Esophagus muscularis mucosa (tissue), 4 donors: ENCODE measurements around the gene TOMM20L. TPM values are rescaled to one million over a fixed set of nuclear protein-coding genes. Genes with fewer than 3 reads are reported as not detected.

Experiments
- DNase-seq: peaks from one replicate; pipeline ENCODE4 v3.0.0-alpha.2; 2017; ENCODE audit errors: extremely low spot score
- H3K27ac ChIP-seq, 4 donors: fragments of 200-600 bp; sonication (generic); replicated peaks in 1 of 4; 1 replicate in 3 of 4; 2 replicates in 1 of 4; pipeline ENCODE4 v1.5.1; 2016 to 2019; ENCODE audit warnings: mild to moderate bottlenecking in 1 of 4
- H3K27me3 ChIP-seq, 4 donors: fragments of 200-600 bp; sonication (generic); one replicate each; pipeline versions ENCODE4 v1.5.1 to v1.6.0; 2016 to 2019
- H3K36me3 ChIP-seq, 4 donors: fragments of 200-600 bp; sonication (generic); one replicate each; pipeline ENCODE4 v1.5.1; 2016 to 2019
- H3K4me1 ChIP-seq, 4 donors: fragments of 200-600 bp; sonication (generic); one replicate each; pipeline ENCODE4 v1.5.1; 2016 to 2019
- H3K4me3 ChIP-seq, 4 donors: fragments of 200-600 bp; sonication (generic); 1 replicate in 2 of 4; 2 replicates in 2 of 4; pipeline ENCODE4 v1.5.1; 2016 to 2019; ENCODE audit warnings: mild to moderate bottlenecking in 4 of 4, moderate library complexity in 1 of 4
- H3K9me3 ChIP-seq, 4 donors: fragments of 200-600 bp; sonication (generic); 1 replicate in 3 of 4; 2 replicates in 1 of 4; pipeline ENCODE4 v1.5.1; 2016 to 2019
- EP300 ChIP-seq: sonication (generic); formaldehyde crosslinking; IDR thresholded peaks from one replicate; pipeline ENCODE4 v1.6.1; 2017; ENCODE audit warnings: antibody characterized with exemption
- POLR2A ChIP-seq: fragments of 450-650 bp; IDR thresholded peaks from one replicate; pipeline ENCODE4 v1.6.1; 2017; ENCODE audit warnings: antibody characterized with exemption, moderate library complexity, mild to moderate bottlenecking, low read depth
- POLR2AphosphoS5 ChIP-seq, 2 donors: sonication (generic); formaldehyde crosslinking; IDR thresholded peaks; one replicate each; pipeline ENCODE4 v1.6.1; 2017; ENCODE audit warnings: antibody characterized with exemption in 2 of 2
- WGBS: methylation state at CpG from one replicate; pipeline ENCODE4 v1.1.5; 2018; 5-methylcytosine and 5-hydroxymethylcytosine counted together
- intact Hi-C: fragments of 100-400 bp; cut with DNase I; formaldehyde crosslinking; loops from one replicate; pipeline ENCODE4 v1.15.1; 2023
- total RNA-seq, 4 donors: library from RNA; depleted of rRNA; stranded (reverse); fragments of >200 nt; gene quantifications; one replicate each; pipeline versions ENCODE4 v1.1.0 to v1.2.1, GENCODE V29; 2016
- TF ChIP-seq, protein P1 (sequence below), 3 experiments: fragments of 200-600 bp in 2 of 3; fragments of 450-650 bp in 1 of 3; sonication (generic) in 2 of 3; IDR thresholded peaks; one replicate each; pipeline ENCODE4 v1.5.1; 2017 to 2019; ENCODE audit warnings: antibody characterized with exemption in 3 of 3, mild to moderate bottlenecking in 2 of 3, moderate library complexity in 1 of 3

TOMM20L gene
- total RNA-seq, 4 donors from 2014 or later: not detected

DNA sequence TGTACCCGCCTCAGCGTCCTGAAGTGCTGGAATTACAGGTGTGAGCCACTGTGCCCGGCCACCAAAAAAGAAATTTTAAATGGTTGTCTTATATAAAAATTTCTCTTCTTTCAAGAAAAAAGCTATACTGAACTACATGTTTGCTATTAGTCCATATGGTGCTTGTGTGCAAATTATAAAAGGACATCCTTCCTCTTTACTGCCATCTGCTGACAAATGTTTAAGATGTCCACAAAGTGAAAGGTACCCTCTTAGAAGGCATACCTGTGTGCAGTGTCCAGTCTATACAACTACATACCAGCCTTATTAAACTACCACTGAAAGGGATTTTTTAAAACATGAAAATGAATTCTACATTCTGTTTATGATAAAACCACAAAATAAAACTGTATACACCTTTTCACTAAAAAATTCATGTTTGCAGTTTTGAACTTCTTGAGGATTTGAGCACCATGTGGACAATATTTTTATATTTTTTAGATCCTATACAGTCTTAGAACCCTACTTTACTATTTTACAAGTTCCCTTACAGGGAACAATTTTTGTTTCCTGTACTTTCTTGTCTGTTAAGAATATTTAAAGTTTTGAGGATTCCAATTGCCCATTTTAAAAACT is 32.8 kb upstream of the TOMM20L start:
- intact Hi-C loops: no loop called here
- H3K36me3 ChIP-seq: peaks cover 19 to 84% (median 68%) of the 10 kb centered on the region in 4 donors
- no peak for DNase-seq

DNA sequence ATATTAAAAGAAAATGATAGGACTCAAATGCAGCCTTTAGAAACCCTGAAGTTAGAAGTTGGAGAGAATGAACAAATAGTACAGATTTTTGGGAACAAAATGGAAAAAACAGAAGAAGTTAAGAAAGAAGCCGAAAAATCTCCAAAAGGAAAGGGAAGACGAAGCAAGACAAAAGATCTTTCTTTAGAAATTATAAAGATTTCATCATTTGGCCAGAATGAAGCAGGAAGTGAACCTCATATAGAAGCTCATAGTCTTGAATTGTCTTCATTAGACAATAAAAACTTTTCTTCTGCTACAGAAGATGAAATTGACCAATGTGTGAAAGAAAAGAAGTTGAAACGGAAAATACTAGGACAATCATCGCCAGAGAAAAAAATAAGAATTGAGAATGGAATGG is 31.4 kb upstream of the TOMM20L start:
- WGBS: 81% methylated on average over 4 of the region's 4 CpGs
- DNase-seq: no peak
- Histone ChIP-seq H3K36me3 (peaks cover 16 to 87% (median 72%) of the 10 kb centered on the region in 4 donors), H3K4me1 (no peaks in the 10 kb centered on the region), H3K9me3 (no peaks in the 10 kb centered on the region), H3K4me3 (no peak overlapping the region), H3K27ac (no peak overlapping the region), H3K27me3 (no peaks in the 10 kb centered on the region)
- intact Hi-C loops: no loop called here
- TF ChIP-seq POLR2A (no peak), EP300 (no peak), POLR2AphosphoS5 (IDR thresholded peaks at IDR 0.05) (no peak)

More for the DNA sequence above, 32.8 kb upstream of the TOMM20L start:
- 89% methylated on average over 3 of the region's 3 CpGs for WGBS
- Histone ChIP-seq H3K4me1 (no peaks in the 10 kb centered on the region), H3K27ac (no peak overlapping the region), H3K9me3 (no peaks in the 10 kb centered on the region), H3K27me3 (no peaks in the 10 kb centered on the region), H3K4me3 (no peak overlapping the region)
- TF ChIP-seq POLR2A (no peak), EP300 (no peak), POLR2AphosphoS5 (IDR thresholded peaks at IDR 0.05) (no peak)
- TF ChIP-seq, protein P1, sequence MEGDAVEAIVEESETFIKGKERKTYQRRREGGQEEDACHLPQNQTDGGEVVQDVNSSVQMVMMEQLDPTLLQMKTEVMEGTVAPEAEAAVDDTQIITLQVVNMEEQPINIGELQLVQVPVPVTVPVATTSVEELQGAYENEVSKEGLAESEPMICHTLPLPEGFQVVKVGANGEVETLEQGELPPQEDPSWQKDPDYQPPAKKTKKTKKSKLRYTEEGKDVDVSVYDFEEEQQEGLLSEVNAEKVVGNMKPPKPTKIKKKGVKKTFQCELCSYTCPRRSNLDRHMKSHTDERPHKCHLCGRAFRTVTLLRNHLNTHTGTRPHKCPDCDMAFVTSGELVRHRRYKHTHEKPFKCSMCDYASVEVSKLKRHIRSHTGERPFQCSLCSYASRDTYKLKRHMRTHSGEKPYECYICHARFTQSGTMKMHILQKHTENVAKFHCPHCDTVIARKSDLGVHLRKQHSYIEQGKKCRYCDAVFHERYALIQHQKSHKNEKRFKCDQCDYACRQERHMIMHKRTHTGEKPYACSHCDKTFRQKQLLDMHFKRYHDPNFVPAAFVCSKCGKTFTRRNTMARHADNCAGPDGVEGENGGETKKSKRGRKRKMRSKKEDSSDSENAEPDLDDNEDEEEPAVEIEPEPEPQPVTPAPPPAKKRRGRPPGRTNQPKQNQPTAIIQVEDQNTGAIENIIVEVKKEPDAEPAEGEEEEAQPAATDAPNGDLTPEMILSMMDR (IDR thresholded peaks at IDR 0.05): peak in 2 of 3 experiments; percentile 16 to 35

DNA sequence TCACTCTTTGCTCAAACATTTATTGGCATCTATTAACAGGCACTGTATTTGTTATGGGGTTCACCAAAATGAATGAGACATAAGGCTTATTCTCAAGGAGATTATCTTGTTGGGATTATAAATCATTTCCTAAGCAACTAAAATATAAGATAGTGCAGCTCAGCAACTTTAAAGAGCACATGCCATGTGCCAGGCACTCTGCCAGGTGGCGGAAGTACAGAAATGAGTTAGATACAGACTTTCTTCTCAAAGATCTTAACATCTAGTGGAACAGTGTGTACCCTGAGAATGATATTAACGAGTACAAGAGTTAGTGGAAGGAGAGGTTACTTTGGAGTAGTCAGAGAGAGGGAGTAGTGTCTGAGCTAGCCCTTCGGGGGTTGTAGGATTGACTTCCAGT is 28.4 kb upstream of the TOMM20L start:
- H3K4me3 ChIP-seq: no peak overlapping the region
- H3K27ac ChIP-seq: no peak overlapping the region
- no peaks in the 10 kb centered on the region for H3K27me3 ChIP-seq
- TF ChIP-seq, protein P1 (IDR thresholded peaks at IDR 0.05): no peak
- no peak for TF ChIP-seq EP300
- TF ChIP-seq POLR2AphosphoS5 (IDR thresholded peaks at IDR 0.05): no peak
- TF ChIP-seq POLR2A: no peak
- no peaks in the 10 kb centered on the region for H3K4me1 ChIP-seq
- intact Hi-C loops: no loop called here
- no peaks in the 10 kb centered on the region for H3K9me3 ChIP-seq
- 83% methylated on average over 3 of the region's 3 CpGs for WGBS
- DNase-seq: no peak
- peaks cover 7 to 87% (median 65%) of the 10 kb centered on the region in 4 donors for H3K36me3 ChIP-seq

DNA sequence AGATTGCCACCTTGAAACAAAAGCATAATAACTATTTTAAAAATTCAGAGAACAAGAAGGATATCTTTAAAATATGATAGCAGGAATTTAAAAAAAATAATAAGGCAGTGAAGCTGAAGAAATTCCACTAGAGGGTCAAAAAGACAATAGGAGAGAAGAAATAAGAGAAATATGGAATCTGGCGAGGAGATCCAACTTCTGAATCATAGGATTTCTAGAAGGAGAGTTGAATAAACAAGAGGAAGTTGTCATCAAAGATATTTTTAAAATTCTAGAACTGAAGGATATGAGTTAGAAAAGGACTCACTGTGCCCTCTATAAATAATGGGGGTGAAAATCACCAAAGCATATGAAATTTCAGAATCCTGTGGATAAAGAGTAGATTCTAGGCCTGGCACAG is 26.8 kb upstream of the TOMM20L start:
- intact Hi-C loops: no loop called here
- peaks cover 7 to 86% (median 64%) of the 10 kb centered on the region in 4 donors for H3K36me3 ChIP-seq
- H3K4me3 ChIP-seq: no peak overlapping the region
- no peaks in the 10 kb centered on the region for H3K4me1 ChIP-seq
- H3K9me3 ChIP-seq: no peaks in the 10 kb centered on the region
- DNase-seq: no peak
- TF ChIP-seq, protein P1 (IDR thresholded peaks at IDR 0.05): no peak
- no peak for TF ChIP-seq POLR2A
- no peak for TF ChIP-seq EP300
- no peak for TF ChIP-seq POLR2AphosphoS5 (IDR thresholded peaks at IDR 0.05)
- H3K27me3 ChIP-seq: no peaks in the 10 kb centered on the region
- no peak overlapping the region for H3K27ac ChIP-seq
- WGBS: 96% methylated on average over 1 of the region's 1 CpG

DNA sequence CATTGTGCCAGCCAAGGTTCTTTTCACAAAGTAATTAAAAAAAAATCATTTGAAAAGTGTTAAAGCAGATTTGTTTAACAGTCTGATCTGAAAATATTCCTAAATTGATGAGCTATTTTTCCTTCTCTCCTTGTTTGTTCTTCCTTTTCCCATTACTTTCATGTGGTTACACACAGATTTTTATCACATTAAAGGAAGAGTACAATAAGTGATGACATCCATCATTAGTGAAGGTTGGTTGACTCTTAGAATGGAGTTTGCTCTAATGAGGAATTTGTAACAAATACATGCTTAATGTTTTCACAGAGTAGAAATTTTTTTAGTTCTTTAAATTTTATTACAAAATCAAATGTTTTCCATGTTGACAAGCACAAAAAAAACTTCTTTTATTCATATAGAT is 18.9 kb upstream of the TOMM20L start:
- no peak for TF ChIP-seq EP300
- TF ChIP-seq, protein P1 (IDR thresholded peaks at IDR 0.05): no peak
- no peak for TF ChIP-seq POLR2AphosphoS5 (IDR thresholded peaks at IDR 0.05)
- no peak for TF ChIP-seq POLR2A
- H3K4me1 ChIP-seq: no peaks in the 10 kb centered on the region

More for the DNA sequence above, 18.9 kb upstream of the TOMM20L start:
- intact Hi-C loops: no loop called here
- H3K27ac ChIP-seq: no peak overlapping the region
- H3K27me3 ChIP-seq: no peaks in the 10 kb centered on the region
- peaks cover 4 to 70% (median 30%) of the 10 kb centered on the region in 4 donors for H3K36me3 ChIP-seq
- no peaks in the 10 kb centered on the region for H3K9me3 ChIP-seq
- H3K4me3 ChIP-seq: no peak overlapping the region
- DNase-seq: no peak
